Measurements from ENCODE around the gene WDR90. TPM values are rescaled to one million over a fixed set of nuclear protein-coding genes. Genes with fewer than 3 reads are reported as not detected.

WDR90 gene
- polyA plus RNA-seq, 3 donors, result 0.13 to 16.5 (median 1.1) TPM

GRCh38 chr16:652454-653305 lies 3.5 kb downstream of the WDR90 start:
- Histone ChIP-seq H3K36me3 (replicated peaks in 1 of 2; ENCODE audit: control insufficient read depth in 1 of 2, insufficient read depth in 2 of 2, low read length in 2 of 2) (no peaks in the 10 kb centered on the region), H3K4me2 (replicated peaks; ENCODE audit: extremely low read depth, low read length, poor library complexity, severe bottlenecking) (no peak overlapping the region), H4K20me1 (ENCODE audit: insufficient read depth, low read length) (peaks cover 6% of the 10 kb centered on the region), H3K27ac (ENCODE audit: low read depth in 1 of 2, low read length in 2 of 2) (no peak overlapping the region), H3K27me3 (ENCODE audit: control insufficient read depth in 2 of 2, insufficient read depth in 2 of 2, low read length in 2 of 2) (no peaks in the 10 kb centered on the region), H3K9me3 (replicated peaks in 1 of 2; ENCODE audit: control insufficient read depth in 1 of 2, insufficient read depth in 1 of 2, low read length in 2 of 2) (no peaks in the 10 kb centered on the region), H3K79me2 (ENCODE audit: insufficient read depth, low read length) (no peaks in the 10 kb centered on the region), H3K4me1 (ENCODE audit: control insufficient read depth in 1 of 2, insufficient read depth in 2 of 2, low read length in 2 of 2) (peaks cover 16 to 29% of the 10 kb centered on the region in 2 donors), H3K9ac (ENCODE audit: insufficient read depth, low read length, poor library complexity, severe bottlenecking) (no peak overlapping the region), H2AFZ (ENCODE audit: insufficient read depth, low read depth, low read length, poor library complexity, severe bottlenecking) (no peak overlapping the region), H3K4me3 (replicated peaks in 1 of 3; ENCODE audit: low read depth in 2 of 3, low read length in 3 of 3) (no peak overlapping the region)
- no peaks in the 10 kb centered on the region for H3K9me3 Mint-ChIP-seq
- peaks cover 0 to 9% of the 10 kb centered on the region in 2 donors for H3K36me3 Mint-ChIP-seq
- peaks cover 14% of the 10 kb centered on the region for H3K4me1 Mint-ChIP-seq
- no peak overlapping the region for H3K4me3 Mint-ChIP-seq
- peak overlapping the region in 1 of 7 donors; percentile 57 for H3K27ac Mint-ChIP-seq
- H3K27me3 Mint-ChIP-seq (ENCODE audit: low read depth in 3 of 3), result peaks cover 0 to 3% (median 2%) of the 10 kb centered on the region in 3 donors
- intact Hi-C loops (cut with micrococcal nuclease), result loop anchor here in 1 of 2 donors (5.0 kb wide), 1 partner anchor 70 kb away; no protein-coding TSS in a partner anchor
- 93% methylated on average over 27 of the region's 28 CpGs for WGBS (ENCODE audit: insufficient coverage)
- no peak for DNase-seq
- no peak for TF ChIP-seq CTCF (IDR thresholded peaks at IDR 0.05)

- Histone ChIP-seq H3K27ac (ENCODE audit: low read depth in 1 of 2, low read length in 2 of 2) (no peak overlapping the region), H4K20me1 (ENCODE audit: insufficient read depth, low read length) (no peaks in the 10 kb centered on the region), H3K9ac (ENCODE audit: insufficient read depth, low read length, poor library complexity, severe bottlenecking) (no peak overlapping the region), H3K9me3 (replicated peaks in 1 of 2; ENCODE audit: control insufficient read depth in 1 of 2, insufficient read depth in 1 of 2, low read length in 2 of 2) (no peaks in the 10 kb centered on the region), H3K4me1 (ENCODE audit: control insufficient read depth in 1 of 2, insufficient read depth in 2 of 2, low read length in 2 of 2) (peaks cover 4 to 15% of the 10 kb centered on the region in 2 donors), H3K79me2 (ENCODE audit: insufficient read depth, low read length) (no peaks in the 10 kb centered on the region), H3K4me3 (replicated peaks in 1 of 3; ENCODE audit: low read depth in 2 of 3, low read length in 3 of 3) (no peak overlapping the region), H3K36me3 (replicated peaks in 1 of 2; ENCODE audit: control insufficient read depth in 1 of 2, insufficient read depth in 2 of 2, low read length in 2 of 2) (no peaks in the 10 kb centered on the region), H3K27me3 (ENCODE audit: control insufficient read depth in 2 of 2, insufficient read depth in 2 of 2, low read length in 2 of 2) (no peaks in the 10 kb centered on the region), H3K4me2 (replicated peaks; ENCODE audit: extremely low read depth, low read length, poor library complexity, severe bottlenecking) (no peak overlapping the region), H2AFZ (ENCODE audit: insufficient read depth, low read depth, low read length, poor library complexity, severe bottlenecking) (no peak overlapping the region)
- intact Hi-C loops (cut with micrococcal nuclease), result loop anchor here in 1 of 2 donors (5.0 kb wide), 1 partner anchor 72 kb away; no protein-coding TSS in a partner anchor
- Mint-ChIP-seq H3K27me3 (ENCODE audit: low read depth in 3 of 3) (peaks cover 0 to 3% (median 2%) of the 10 kb centered on the region in 3 donors), H3K36me3 (peaks cover 0 to 9% of the 10 kb centered on the region in 2 donors), H3K9me3 (no peaks in the 10 kb centered on the region), H3K4me3 (no peak overlapping the region), H3K27ac (peak overlapping the region in 2 of 7 donors; percentile 8 to 52), H3K4me1 (peaks cover 5% of the 10 kb centered on the region)
- 92% methylated on average over 7 of the region's 12 CpGs for WGBS (ENCODE audit: insufficient coverage)
- no peak for TF ChIP-seq CTCF (IDR thresholded peaks at IDR 0.05)
- DNase-seq, result no peak
Measured at GRCh38 chr16:654034-654433, 4.9 kb downstream of the WDR90 start.
